Fibroblast of skin of back (primary cell): ENCODE measurements around the gene OSBPL10.
"Not testable (repeated sequence)": the region's sequence is repeated elsewhere in the genome, so short reads cannot be mapped to it uniquely, and the experiment has no call there.

Source experiments
- DNase-seq: peaks from one replicate; pipeline ENCODE4 v3.0.0-alpha.2; 2013

Gene OSBPL10

DNA sequence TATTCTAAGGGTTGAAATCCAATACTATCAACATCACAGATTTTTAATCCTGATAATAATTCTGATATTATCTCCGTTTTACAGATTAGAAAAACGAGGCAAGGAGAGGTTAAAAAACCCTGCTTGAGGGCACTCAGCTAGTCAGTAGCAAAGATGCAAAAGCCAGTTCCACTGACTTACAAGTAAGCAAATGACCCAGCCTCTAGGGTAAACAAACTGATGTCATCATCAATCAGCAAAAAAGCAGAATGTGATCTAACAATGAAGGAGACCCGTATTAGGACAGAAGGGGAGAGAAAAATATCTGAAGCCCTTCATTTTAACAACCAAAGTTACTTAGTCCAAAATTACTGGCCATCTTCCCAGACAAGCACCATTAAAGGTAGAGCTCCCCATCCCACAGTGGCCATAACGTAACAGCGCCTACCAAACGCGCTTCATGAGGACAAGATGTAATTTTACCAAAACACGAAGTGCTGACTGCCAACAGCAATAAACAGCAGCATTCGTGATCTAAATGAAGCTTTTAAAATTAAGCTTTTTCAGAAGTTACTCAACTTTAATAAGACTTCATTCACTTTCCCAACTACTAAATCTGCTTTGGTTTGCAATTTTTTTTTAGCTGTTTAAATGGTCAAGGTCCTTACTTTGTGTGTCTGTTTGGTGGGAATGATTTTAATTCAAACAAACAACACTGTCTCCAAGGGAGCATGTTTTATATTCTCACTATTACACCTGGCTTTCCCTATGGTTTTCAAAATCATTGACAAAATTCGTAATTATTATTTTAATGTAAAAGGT, 176.6 kb downstream of the OSBPL10 start:
- DNase-seq = no peak

DNA sequence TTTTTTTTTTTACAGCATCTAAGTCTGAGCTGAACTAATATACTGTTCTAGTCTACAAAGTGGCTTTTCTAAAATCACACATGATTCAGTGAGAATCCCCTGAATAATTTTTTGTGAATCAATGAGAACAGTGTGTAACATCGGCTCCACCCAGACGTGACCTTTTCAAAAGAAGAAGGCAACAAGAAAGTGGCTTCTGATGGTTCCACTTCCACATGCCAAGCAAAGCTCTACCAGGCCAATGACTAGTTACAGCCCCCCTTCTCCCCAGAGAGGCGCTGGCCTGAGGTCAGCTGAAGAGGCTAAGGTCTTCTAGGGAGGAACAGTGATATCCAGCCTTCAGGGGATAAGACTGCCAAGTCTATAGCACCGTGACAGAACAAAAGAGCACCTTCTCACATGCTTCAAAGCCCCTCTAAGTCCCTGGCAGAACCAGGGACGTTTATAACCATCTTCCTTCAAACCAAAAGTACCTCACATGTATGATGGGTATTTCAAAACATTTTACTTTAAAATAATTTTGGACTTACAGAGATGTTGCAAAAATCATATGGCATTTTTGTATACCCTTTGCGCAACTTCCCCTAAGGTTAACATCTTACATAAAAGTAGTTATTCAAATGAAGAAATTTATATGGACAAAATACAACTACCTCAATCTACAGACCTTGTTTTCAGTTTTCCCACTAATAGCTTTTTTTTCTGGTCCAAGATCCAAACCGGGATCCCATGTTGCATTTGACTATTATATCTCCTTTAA, 177.9 kb downstream of the OSBPL10 start:
- DNase-seq = no peak

DNA sequence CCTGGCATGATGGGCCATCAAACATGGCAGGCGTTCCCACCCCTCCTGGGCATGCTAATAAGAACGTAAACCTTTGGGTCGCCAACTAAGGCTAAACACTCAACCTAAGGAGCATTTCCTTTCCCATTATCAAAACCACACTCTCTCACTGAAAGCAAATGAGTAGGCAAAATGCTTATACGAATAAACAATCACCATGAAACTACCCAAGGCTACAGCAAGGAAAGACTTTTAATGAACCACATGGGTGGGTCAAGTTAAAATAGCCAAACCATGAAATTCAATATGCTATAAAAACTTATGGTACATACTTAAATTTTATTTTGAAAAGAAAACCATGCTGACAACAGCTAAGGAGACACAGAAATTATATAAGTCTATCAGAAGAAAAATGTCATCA, 180.6 kb downstream of the OSBPL10 start:
- DNase-seq = no peak

DNA sequence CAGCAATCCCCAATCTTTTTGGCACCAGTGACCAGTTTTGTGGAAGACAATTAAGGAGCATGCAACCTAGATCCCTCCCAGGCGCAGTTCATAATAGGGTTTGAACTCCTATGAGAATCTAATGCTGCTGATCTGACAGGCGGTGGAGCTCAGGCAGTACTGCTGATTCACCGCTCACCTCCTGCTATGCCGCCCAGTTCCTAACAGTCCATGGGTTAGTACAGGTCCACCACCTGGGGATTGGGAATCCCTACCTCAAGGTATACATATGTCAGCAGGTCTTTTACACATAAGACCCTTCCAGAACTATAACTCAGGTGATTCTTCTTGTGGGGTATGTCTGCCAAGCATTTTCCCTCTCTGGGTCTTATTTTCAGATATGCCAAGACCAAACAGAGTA, 182.2 kb downstream of the OSBPL10 start:
- DNase-seq = no peak

DNA sequence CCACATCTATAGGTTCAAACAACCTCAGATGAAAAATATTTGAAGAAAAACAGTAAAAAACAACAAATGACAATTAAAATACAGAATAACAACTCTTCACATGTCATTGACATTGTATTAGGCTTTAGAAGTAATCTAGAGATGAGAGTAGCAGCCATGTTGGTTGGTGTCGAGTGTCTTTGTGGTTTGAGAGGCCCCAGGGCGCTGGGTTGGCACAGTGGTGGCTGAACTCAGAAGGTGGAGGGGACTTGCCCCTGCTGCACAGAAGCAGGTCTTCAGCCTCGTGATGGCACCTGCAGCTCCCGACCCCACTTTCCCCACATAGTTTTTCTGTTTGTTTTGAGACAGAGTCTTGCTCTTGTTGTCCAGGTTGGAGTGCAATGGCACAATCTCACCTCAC, 187.2 kb downstream of the OSBPL10 start:
- DNase-seq = no peak

DNA sequence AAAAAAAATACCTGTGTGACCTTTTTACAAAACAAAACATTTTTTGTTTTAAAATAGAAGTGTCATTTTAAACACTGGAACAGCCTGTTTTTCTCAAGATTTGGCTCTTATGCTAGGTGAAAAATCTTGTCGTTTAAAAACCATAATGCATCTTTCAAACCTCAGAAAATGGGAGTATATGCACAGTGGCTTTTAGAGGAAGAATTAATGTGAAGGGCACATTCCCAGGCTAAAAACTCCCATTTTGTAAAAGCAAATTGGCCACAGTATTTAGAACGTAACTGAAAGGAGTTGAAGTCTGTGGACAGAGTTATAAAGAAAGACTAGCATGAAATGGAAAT, 190.0 kb downstream of the OSBPL10 start:
- DNase-seq = no peak

DNA sequence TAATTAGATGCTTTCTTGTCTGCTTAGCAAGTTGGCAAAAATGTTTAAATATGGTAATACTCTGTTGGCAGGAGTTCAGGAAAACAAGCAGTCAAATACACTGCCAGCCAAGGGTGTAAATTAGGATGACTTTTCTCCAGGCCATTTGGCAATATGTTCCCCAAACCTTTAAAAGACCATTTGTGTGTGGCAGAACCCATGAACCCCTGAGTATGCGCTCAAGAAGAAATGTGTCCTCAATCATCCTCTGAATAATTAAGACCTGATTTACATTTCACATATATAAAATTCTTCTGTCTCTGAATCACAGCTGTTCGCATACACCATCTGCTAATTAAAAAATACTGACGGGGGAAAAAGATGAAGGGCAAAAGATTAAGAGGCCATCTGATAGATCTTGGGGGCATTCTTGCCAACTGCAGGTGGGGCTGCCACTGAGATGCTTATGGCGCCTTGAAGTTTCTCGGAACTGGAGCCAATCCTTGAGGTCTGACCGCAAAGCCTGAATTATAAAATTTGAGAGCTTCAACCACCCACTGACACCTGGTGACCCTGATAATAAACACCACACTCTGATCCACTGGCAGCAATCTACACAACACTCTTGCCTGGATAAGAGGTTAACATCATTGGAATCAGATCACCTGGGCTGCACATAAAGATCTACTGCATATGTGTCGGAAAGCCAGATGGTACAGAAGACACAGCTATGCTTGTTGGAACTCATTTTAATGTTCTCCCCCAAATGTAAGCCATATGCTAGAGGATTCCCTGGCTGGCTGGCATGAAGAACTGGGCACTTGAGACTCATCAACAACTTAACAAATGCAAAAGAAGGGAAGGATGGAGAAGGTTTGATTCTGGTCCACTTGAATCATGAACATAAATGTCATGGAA, 190.6 kb downstream of the OSBPL10 start:
- DNase-seq = no peak

DNA sequence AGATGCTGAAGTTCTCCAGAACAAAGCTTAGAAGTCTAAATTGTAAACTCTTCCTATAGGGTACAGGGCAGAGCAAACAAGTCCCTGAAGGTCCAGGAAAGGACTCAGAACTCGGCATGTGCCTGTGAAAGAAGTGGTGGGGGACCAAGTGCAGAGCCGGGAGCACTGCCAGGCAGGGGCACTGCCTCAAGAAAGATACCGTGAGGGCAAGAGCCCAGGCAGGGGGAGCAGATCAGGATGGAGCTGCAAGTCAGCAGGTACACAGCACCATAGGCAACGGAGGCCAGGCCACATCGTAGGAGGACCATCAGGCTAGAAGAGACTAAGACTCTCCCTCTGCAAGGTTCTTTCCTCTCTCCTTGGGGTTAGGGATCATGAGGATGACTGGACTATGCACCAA, 191.6 kb downstream of the OSBPL10 start:
- DNase-seq = no peak

DNA sequence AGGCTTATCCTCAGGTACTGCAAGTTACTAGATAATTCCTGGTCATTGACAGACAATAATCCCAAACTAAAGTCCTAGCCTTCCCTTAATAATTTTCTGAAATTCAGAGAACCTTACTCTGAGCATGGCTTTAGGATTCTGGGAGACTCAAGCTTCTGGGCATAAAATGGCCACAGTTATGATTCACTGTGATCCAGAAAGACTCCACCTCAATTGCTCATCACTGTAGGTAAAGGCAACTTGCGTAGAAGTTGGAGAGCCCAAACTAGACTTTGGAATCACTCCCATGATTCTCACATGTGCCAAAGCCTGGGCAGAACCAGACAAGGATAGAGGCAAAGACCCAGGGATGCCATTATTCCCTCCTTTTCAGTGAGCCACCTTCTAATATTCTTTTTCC, 195.3 kb downstream of the OSBPL10 start:
- no peak for DNase-seq

DNA sequence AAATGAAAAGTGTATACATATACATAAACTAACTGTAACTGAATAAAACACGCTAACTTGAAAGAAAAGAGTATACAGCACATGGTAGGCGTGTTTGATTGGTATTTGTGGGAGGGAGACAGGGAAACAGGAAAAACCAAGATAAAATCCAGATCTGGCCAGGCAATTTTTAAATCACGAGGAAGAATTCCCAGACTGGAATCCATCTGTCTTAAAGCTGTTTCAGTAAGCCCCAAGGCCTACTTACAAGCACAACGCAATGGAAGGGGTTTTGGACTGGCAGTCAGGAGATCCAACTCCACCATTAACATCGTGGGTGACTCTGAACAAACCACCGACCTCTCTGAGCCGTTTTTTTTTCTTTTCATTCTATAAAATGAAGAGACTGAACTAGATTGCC, 195.8 kb downstream of the OSBPL10 start:
- DNase-seq = no peak

DNA sequence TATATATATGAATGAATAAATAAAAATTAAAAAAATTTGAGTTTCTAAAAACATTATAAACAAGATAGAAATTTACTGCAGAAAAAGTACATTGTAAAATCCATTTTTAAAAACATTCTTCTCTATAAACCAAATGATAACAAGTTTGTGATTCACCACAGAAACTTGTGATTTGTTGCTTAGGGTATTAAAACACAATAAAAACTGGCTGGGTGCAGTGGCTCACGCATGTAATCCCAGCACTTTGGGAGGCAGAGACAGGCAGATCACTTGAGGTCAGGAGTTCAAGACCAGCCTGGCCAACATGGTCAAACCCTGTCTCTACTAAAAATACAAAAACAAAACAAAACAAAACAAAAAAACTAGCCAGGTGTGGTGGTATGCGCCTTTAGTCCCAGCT, 197.2 kb downstream of the OSBPL10 start:
- peak; percentile 47 for DNase-seq

DNA sequence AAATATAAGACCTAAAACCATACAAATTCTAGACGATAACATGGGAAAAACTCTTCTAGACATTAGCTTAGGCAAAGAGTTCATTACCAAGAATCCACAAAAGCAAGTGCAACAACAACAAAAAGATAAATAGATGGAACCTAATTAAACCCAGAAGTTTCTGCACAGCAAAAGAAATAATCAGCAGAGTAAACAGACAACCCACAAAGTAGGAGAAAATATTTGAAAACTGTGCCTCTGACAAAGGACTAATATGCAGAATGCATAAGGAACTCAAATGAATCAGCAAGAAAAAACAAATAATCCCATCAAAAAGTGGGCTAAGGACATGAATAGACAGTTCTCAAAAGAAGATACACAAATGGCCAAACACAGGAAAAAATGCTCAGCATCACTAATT, 198.8 kb downstream of the OSBPL10 start:
- not testable (repeated sequence) for DNase-seq

DNA sequence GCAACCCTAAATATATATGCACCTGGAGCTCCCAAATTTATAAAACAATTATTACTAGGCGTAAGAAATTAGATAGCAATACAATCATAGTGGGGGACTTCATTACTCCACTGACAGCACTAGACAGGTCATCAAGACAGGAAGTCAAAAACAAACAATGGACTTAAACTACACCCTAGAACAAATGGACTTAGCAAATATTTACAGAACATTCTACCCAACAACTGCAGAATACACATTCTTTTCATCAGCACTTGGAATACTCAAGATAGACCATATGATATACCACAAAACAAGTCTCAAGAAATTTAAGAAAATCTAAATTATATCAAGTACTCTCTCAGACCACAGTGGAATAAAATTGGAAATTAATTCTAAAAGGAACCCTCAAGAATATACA, 201.5 kb downstream of the OSBPL10 start:
- DNase-seq = no peak

DNA sequence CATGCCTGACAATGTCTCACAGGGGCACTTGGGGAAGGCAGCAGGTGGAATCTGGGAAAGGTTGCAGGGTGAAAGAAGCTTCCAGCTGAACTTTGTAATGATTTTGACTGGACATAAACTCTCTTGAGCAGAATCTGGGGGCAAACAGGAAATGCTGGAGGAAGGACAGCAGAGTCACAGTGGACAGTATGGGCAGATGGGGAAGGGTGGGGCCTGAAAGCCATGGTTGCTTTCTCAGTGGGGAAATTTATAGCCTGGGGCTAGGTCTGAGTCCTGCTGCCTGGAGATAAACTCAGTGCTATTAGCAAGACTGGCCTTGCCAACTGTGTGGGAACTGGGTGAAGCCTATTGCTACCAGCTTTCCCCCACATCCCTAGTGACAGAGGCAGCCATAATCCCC, 203.2 kb downstream of the OSBPL10 start:
- DNase-seq = no peak

DNA sequence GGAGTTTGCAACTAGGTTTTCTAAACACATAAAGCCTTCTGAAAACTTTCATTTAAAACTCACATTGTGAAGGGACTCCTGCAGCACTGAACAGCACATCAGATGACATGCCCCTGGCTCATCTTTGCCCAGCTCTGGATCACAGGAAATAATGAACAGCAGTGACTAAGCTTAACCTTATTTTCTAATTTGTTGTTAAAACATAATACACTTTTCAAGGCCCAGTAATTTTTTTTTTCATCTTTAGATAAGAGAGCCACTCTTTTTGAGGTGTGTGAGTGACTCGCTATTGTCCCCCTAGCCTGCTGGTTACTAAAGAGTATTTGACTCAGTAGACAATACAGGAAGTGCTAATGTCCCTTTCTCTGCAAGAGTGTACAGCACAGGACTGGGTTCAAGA, 204.0 kb downstream of the OSBPL10 start:
- no peak for DNase-seq

DNA sequence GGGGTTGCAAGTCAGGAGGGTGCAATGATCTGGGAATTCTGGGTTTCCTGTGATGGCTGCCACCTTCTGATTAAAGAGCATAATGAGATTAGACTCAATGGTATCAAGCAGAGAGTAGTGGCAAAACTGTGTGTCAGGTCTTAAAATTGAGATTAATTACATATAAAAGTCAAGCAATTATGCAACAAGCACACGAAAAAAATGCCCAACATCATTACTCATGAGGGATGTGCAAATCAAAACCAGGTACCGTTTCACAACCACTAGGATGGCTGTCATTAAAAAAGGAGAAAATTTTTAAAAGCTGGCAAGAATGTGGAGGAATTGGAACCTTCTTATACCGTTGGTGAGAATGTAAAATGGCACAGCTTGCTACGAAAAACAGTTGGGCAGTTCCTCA, 205.0 kb downstream of the OSBPL10 start:
- no peak for DNase-seq

DNA sequence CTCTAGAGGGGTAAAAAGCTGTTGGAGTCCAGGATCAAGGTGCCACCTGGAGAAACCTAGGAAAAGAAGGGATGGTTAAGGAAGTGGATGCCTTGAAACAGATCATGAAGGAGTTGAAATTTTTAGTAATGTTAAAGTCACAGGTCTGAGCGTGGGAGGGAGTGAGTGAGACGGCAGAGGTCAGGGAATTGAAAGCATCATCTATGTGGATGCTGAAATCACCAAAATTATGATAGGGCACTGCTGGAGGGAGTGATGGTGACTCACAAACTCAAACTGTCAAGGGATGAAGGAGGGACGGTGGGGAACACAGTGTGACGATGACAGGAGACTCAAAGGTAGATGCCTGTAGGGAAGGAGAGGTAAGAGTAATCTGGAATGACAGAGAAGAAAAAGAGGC, 205.7 kb downstream of the OSBPL10 start:
- DNase-seq = no peak

DNA sequence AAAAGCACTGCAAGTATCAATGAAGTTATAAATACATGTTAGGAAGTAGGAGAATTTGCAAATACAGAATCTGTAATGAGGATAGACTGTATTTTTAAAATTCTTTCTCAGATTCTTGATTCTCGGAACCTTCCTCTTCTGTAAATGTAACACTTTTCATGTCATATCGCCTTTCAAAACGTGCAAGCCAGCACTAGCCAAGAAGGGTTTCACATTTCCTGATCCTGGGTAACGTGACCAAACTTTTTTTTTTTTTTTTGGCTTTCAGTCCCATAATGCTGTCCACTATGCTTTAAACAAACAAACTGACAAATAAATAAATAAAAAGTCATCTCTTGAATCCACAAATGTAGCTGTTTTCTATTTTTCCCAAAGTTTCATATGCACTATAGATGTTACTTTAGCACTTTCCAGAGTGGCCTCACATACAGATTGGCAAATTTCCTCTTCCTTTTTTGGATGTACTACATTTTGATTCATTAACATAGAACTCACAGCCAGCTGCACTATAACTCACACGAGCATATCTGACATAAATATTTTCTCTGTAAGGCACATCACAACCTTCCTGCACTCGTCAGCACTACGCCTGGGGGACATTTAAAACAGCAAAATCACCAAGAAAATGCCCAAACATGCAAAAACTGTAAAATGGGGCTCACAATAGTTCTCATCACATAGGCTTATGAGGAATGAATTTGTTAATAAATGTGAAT, 208.1 kb downstream of the OSBPL10 start:
- DNase-seq = no peak

DNA sequence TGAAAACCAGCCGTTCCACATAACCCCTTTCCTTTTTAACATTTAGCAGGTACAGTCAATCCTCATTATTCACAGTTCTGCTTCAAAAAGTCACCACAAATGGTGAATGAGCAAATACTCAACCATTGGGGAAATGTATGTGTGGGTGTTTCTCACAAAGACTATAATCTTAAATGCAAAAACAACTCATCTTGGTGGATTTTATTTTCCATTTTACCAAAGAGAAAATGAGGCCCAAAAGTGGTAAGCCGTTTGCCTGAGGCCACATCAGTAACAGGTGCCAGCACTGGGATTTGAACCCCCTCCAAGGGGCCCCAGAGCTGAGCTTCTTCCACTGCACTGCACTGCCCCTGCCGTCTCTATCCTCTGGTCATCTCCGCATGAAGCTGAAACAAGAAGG, 208.8 kb downstream of the OSBPL10 start:
- DNase-seq = no peak

DNA sequence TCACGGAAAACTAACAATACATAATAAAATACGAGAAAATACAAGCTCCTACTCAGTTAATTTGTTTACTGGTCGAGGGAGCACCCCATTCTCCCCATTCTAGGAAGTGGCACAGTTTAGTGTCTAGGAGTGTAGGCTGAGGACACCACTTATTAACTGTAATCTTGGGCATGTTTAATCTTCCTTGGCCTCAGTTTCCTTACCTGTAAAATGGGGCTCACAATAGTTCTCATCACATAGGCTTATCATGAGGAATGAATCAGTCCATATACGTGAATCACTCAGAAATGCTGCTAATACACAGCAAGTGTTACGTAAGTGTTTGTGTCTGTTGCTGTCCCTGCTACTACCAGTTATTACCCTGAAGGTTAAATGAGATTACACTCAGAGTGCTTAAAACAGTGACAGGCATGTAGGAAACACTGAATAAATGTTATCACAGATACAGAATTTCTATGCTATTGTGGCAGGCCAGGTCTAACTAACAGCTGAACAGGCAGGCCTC, 210.2 kb downstream of the OSBPL10 start:
- no peak for DNase-seq

DNA sequence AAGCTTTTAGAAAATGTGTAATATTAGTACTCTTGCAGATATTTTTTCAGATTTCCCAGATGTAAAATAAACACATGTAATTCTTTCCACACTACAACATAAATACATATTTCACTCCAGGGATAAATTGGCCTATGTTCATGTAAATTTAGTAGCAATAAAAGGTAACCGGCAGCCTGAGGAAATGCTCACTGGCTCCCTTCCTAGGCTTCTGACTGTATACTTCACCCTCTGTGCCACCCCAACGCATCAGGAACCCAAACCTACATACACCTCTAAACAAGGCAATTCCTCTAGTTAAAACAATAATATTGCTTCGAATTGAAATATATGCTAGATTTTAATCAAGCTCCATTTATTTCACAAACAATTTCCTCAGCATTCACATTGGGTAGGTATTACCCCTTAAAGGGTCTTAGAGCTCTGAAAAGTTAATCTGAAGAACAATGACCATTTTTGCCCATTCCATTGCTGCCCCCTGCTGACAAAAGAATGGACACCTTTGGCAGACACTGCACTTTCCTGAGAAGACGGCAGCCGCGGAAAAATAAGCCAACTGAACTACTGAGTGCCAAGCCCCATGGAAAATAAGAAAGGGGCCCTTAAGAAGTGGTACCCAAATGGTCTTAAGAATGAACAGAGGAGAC, 212.5 kb downstream of the OSBPL10 start:
- DNase-seq = peak; percentile 56

DNA sequence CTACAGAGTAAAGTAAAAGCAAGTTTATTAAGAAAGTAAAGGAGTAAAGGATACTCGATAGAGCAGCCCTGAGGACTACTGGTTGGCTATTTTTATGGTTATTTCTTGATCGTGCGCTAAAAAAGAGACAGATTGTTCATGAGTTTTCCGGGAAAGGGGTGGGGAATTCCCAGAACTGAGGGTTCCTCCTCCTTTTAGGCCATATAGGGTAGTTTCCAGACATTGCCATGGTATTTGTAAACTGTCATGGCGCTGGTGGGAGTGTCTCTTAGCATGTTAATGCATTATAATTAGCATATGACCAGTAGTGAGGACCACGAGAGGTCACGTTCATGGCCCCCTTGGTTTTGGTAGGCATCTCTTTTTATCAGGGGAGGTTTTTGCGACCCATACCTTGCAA, 213.1 kb downstream of the OSBPL10 start:
- no peak for DNase-seq
